RWPE2 (cell line): ENCODE measurements around the gene TERT.
A peak's percentile ranks its signal among the peaks of the same experiment; 100 is the strongest.
"Not testable (repeated sequence)": the region's sequence is repeated elsewhere in the genome, so short reads cannot be mapped to it uniquely, and the experiment has no call there.

Experiments
- ATAC-seq: fragments of 200-7000 bp; cut with Tn5 transposase; 3 replicates; pipeline ENCODE4 v1.9.1; 2021; ENCODE audit warnings: low read depth
- DNase-seq: peaks from one replicate; pipeline ENCODE4 v3.0.0-alpha.2; 2020; ENCODE audit warnings: low spot score
- H3K27ac ChIP-seq: fragments of 450-650 bp; 2 replicates; pipeline ENCODE4 v1.5.1; 2017; ENCODE audit warnings: mild to moderate bottlenecking; ENCODE audit not compliant: poor library complexity, severe bottlenecking
- H3K27me3 ChIP-seq: fragments of 250-450 bp; sonication (Bioruptor Pico); 2 replicates; pipeline ENCODE4 v1.5.1; 2021; ENCODE audit warnings: mild to moderate bottlenecking, moderate library complexity; ENCODE audit not compliant: insufficient read depth, poor library complexity, severe bottlenecking
- H3K36me3 ChIP-seq: fragments of 250-450 bp; sonication (Bioruptor Pico); 2 replicates; pipeline ENCODE4 v1.5.1; 2020; ENCODE audit warnings: low read depth, mild to moderate bottlenecking, moderate library complexity
- H3K4me1 ChIP-seq: fragments of 250-450 bp; sonication (Bioruptor Pico); 2 replicates; pipeline ENCODE4 v1.5.1; 2021; ENCODE audit warnings: mild to moderate bottlenecking, moderate library complexity; ENCODE audit not compliant: insufficient read depth, poor library complexity, severe bottlenecking
- H3K4me3 ChIP-seq: fragments of 250-450 bp; sonication (Bioruptor Pico); 2 replicates; pipeline ENCODE4 v1.5.1; 2021; ENCODE audit warnings: mild to moderate bottlenecking, moderate library complexity; ENCODE audit not compliant: severe bottlenecking
- H3K9me3 ChIP-seq: fragments of 250-450 bp; sonication (Bioruptor Pico); 2 replicates; pipeline ENCODE4 v1.5.1; 2021; ENCODE audit warnings: mild to moderate bottlenecking, moderate library complexity; ENCODE audit not compliant: severe bottlenecking
- TF ChIP-seq, protein P1 (sequence below): fragments of 450-650 bp; IDR thresholded peaks from one replicate; pipeline ENCODE4 v1.5.1; 2017; ENCODE audit warnings: mild to moderate bottlenecking, moderate library complexity; ENCODE audit not compliant: poor library complexity, severe bottlenecking

Gene TERT

GRCh38 chr5:1285141-1285540 is 9.7 kb downstream of the TERT start:
- no peaks in the 10 kb centered on the region for H3K27me3 ChIP-seq
- TF ChIP-seq, protein P1, sequence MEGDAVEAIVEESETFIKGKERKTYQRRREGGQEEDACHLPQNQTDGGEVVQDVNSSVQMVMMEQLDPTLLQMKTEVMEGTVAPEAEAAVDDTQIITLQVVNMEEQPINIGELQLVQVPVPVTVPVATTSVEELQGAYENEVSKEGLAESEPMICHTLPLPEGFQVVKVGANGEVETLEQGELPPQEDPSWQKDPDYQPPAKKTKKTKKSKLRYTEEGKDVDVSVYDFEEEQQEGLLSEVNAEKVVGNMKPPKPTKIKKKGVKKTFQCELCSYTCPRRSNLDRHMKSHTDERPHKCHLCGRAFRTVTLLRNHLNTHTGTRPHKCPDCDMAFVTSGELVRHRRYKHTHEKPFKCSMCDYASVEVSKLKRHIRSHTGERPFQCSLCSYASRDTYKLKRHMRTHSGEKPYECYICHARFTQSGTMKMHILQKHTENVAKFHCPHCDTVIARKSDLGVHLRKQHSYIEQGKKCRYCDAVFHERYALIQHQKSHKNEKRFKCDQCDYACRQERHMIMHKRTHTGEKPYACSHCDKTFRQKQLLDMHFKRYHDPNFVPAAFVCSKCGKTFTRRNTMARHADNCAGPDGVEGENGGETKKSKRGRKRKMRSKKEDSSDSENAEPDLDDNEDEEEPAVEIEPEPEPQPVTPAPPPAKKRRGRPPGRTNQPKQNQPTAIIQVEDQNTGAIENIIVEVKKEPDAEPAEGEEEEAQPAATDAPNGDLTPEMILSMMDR, result no peak
- no peak overlapping the region for H3K27ac ChIP-seq
- H3K36me3 ChIP-seq, result no peaks in the 10 kb centered on the region
- H3K4me1 ChIP-seq, result no peaks in the 10 kb centered on the region
- no peaks in the 10 kb centered on the region for H3K9me3 ChIP-seq
- DNase-seq (peak; percentile 62), ATAC-seq (no peak)
- no peak overlapping the region for H3K4me3 ChIP-seq

GRCh38 chr5:1284336-1284970 is 10.4 kb downstream of the TERT start:
- H3K4me1 ChIP-seq, H3K27ac ChIP-seq, H3K9me3 ChIP-seq, H3K4me3 ChIP-seq, H3K27me3 ChIP-seq, H3K36me3 ChIP-seq, ATAC-seq: not testable (repeated sequence)
- peak; percentile 50 for DNase-seq

- ATAC-seq, H3K9me3 ChIP-seq, H3K27me3 ChIP-seq, H3K36me3 ChIP-seq, H3K27ac ChIP-seq, H3K4me1 ChIP-seq, H3K4me3 ChIP-seq: not testable (repeated sequence)
- peak; percentile 61 for DNase-seq
Observed at GRCh38 chr5:1283729-1284041, 11.2 kb downstream of the TERT start.

- H3K9me3 ChIP-seq, DNase-seq: not testable (repeated sequence)
Observed at GRCh38 chr5:1282993-1283728, 11.7 kb downstream of the TERT start.

GRCh38 chr5:1282131-1282992 is 12.5 kb downstream of the TERT start:
- DNase-seq (peak; percentile 85), ATAC-seq (peak; percentile 93)
- H3K36me3 ChIP-seq, result no peaks in the 10 kb centered on the region; the same call in 1 of the 2 replicates
- H3K9me3 ChIP-seq, result no peaks in the 10 kb centered on the region
- H3K4me3 ChIP-seq, result no peak overlapping the region
- TF ChIP-seq, protein P1, result no peak
- H3K4me1 ChIP-seq, result no peaks in the 10 kb centered on the region
- H3K27me3 ChIP-seq, result no peaks in the 10 kb centered on the region
- H3K27ac ChIP-seq, result peak overlapping the region; percentile 0

More at GRCh38 chr5:1282993-1283728, 11.7 kb downstream of the TERT start:
- not testable (repeated sequence) for H3K27me3 ChIP-seq, H3K4me3 ChIP-seq, H3K4me1 ChIP-seq, H3K36me3 ChIP-seq, ATAC-seq, H3K27ac ChIP-seq

DNA sequence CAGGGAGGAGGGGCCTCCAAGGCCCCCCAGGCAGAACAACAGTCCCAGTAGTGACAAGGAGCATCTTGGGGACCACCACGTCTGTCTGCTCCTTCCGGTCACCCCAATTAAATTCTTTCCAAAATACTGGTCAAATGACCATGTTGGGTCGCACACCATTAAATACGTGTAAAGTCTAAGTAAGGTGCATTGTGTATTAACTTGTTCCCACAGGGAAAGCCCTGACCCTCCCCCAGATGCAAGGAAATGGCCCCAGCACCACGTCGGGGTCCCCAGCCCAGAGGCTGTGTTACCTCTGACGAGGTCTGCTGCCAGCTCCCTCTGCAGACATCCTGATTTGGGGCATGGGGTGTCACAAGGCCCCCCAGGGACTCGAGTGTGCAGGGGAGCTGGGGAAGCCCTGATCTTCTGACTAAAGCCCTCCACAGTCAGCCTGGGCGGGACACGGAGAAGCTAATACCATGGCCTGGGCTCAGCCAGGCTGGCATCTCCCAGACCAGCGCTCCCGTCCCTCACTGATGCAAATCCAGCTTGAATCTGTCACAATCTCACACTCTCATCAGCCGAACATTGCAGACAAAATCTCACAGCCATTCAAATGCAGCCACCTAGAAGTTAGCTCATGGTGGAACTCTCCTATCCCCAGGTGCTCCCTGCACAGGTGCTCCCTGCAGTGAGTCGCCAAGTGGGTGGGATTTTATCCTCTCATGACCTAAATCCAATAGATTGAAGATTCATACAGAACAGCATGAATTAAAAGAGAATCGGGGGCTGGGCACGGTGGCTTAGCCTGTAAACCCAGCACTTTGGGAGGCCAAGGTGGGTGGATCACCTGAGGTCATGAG is 13.6 kb downstream of the TERT start:
- Histone ChIP-seq H3K27ac (no peak overlapping the region), H3K9me3 (no peaks in the 10 kb centered on the region), H3K4me1 (no peaks in the 10 kb centered on the region), H3K4me3 (no peak overlapping the region), H3K36me3 (no peaks in the 10 kb centered on the region; the same call in 1 of the 2 replicates), H3K27me3 (no peaks in the 10 kb centered on the region)
- TF ChIP-seq, protein P1, result no peak
- ATAC-seq (no peak), DNase-seq (peak; percentile 54)
